Myocyte (in vitro differentiated cells): Measurements from ENCODE around the gene SENP5. TPM values are rescaled to one million over a fixed set of nuclear protein-coding genes. Genes with fewer than 3 reads are reported as not detected.
A peak's percentile ranks its signal among the peaks of the same experiment; 100 is the strongest.

Experiments used
- DNase-seq: peaks from one replicate; pipeline ENCODE4 v3.0.0-alpha.2; 2012; ENCODE audit warnings: low read depth
- total RNA-seq: library from RNA; depleted of rRNA; stranded (reverse); fragments of >200 nt; gene quantifications from 2 replicates; pipeline ENCODE4 v1.2.3, GENCODE V29; 2014

SENP5 gene
- total RNA-seq, 1 donor from 2014 or later: 48.2 TPM

GRCh38 chr3:196875258-196875657 is 7.5 kb downstream of the SENP5 start:
- no peak for DNase-seq

GRCh38 chr3:196883361-196883760 is 15.6 kb downstream of the SENP5 start:
- DNase-seq: no peak

- no peak for DNase-seq
These were observed 18.4 kb downstream of the SENP5 start for GRCh38 chr3:196886144-196886543.

- peak; percentile 24 for DNase-seq
These were observed 22.4 kb downstream of the SENP5 start for GRCh38 chr3:196889844-196890708.

GRCh38 chr3:196894557-196895295 is 27.0 kb downstream of the SENP5 start:
- no peak for DNase-seq

DNA sequence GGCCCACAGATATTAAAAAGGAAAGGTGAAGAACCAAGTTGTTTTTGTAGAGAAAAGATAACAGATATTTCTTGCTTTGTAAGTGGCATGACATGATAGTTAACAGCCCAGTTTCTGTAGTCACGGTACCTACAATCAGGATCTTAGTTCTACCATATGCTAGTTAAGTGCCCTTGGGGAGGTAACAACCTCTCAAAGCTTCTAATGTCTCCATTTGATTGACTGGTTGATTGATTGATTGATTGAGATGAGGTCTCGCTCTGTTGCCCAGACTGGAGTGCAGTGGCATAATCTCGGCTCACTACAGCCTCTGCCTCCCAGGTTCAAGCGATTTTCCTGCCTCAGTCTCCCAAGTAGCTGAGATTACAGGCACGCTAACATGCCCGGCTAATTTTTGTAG is 28.5 kb downstream of the SENP5 start:
- DNase-seq: no peak

DNA sequence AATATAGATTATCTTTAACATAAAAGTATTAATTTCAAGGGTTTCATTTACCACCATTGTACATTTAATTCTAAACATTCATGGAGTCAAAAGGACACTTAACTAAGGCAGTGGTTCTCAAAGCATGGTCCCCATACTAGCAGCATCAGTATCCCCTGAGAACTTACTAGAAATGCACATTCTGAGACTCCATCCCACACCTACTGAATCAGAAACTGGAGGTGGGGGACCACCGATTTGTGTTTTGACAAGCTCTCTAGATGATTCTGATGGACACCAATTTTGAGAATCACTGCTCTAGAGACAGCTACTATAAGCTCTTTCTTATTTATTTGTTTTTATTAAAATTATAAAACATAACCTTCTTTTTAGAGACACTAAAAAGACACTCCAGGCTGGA is 34.0 kb downstream of the SENP5 start:
- DNase-seq: no peak

DNA sequence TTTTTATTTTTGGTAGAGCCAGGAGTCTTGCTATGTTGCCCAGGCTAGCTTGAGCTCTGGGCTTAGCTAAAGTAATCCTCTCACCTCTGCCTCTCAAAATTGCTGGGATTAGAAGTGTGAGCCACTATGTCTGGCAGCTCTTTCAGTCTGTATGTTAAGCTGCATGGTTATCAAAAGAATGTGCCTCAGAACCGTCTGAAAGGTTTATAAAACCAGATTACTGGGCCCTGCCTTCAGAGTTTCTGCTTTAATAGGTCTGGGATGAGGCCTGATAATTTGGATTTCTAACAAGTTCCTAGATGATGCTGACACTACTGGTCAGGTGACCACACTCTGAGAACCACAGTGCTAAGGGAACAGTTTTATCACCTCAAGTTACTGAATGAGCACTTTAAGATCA is 34.6 kb downstream of the SENP5 start:
- DNase-seq: no peak

DNA sequence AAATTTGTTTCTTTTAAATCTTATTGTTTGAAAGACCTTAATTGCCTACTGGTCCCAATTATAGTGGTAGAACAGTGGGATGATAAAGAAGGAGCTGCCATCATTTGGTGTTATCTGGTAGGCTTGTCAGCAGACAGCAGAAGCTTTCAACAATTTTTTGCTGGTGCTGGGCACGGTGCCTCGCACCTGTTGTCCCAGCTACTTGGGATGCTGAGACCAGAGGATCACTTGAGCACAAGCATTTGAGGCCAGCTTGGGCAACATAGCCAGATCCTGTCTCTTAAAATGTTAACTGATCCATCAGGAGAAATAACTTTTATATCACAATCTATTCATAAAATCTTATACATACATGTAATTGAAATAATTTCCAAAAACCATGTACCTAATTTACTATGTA is 36.0 kb downstream of the SENP5 start:
- DNase-seq: peak; percentile 69

DNA sequence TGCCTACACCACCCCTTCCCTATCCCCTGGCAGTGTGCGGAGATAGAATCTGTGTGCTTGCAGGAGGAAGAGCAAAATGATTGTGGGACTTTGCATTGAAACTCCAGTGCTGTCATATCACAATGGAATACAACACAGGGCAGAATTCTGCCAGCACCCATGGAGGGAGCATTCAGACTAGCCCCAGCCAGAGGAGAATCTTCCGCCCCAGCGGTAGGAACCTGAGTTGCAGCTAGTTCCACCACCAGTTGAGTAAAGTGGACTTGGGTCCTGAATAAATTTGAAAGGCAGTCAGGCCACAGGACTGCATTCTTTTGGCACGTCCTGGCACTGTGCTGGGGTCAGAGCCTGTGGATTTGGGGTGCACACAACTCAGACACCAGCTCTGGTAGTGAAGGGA is 47.1 kb downstream of the SENP5 start:
- DNase-seq: no peak

DNA sequence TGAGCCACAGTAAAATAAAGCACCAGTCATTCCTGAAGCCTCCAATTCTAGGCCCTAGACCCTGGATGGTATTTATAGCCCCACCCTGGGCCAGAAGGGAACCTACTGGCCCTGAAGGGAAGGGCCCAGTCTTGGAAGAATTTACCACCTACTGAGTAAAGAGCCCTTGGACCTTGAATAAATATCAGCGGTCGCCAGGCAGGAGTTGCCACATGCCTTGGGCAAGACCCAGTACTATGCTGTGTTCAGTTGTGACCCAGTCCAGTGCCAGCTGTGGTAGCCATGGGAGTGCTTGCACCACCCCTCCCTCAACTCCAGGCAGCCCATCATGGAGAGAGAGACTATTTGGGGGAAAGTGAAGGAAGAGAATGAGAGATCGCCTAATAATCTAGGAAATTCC is 47.7 kb downstream of the SENP5 start:
- no peak for DNase-seq

- no peak for DNase-seq
These were observed 48.5 kb downstream of the SENP5 start for GRCh38 chr3:196916221-196916620.

GRCh38 chr3:196916995-196917394 is 49.3 kb downstream of the SENP5 start:
- no peak for DNase-seq

DNA sequence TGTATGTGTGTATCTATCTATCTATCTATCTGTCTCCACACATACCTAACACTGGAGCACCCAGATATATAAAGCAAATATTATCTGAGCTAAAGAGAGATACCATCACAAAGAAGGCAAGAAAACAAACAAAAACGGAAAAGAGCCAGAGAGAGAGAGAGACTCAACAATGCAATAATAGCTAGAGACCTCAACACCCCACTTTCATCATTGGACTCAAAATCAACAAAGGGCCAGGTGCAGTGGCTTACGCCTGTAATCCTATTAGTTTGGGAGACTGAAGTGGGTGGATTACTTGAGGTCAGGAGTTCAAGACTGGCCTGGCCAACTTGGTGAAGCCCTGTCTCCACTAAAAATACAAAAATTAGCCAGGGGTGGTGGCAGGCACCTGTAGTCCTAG is 51.2 kb downstream of the SENP5 start:
- no peak for DNase-seq

DNA sequence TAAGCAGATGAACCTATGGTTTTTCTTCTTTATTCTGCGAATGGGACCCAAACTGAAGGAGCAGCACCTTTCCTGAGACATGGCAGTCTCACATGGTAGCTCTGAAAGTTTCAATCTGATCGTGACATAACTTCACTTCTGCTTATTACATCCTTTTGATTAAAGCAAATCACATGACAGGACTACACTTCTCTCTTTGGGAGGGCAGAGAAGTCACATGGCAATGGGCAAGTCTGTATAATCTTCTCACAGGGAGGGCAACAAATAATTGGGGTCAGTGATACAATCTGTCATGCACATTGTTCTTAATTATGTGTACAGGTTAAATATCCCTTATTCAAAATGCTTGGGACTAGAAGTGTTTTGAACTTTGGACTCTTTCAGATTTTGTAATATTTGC is 53.0 kb downstream of the SENP5 start:
- DNase-seq: no peak

DNA sequence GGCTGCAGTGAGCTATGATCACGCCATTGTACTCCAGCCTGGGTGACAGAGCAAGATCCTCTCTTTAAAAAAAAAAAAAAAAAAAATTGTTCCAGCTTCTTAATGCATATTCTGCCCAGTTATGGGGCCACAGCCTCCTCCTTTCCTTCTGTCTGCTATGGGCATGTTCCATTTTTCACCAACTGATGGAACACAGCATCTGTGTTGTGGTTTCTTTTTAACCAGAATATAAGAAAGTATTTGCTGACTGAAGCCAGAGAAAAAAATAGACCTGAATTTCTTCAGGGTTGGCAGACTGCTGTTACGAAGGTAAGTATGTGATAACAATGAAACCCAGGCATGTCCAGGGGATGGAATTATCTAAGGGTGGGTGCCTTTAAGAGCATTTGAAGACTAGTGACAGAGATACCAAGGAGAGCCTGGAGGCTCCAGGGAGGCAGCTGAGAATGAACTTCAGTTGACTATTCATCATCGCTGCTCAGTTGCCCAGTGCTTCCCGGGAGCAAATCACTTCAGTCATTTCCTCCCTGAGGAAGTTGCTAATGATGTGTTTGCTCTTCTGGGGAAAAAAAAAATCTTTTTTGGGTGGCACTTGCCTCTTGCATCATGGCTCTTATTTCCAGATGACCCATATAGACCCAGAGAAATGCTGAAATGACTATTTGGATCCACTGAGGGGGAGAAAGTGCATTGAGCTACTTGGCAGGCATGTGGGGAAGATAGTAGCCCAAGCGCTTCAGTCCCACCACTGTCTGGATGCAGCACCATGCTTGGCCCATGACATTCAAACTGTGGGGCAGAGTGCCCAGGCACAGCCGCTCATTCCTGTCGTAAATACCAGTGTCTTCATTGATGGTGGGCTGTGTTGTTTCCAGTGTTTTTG is 60.1 kb downstream of the SENP5 start:
- DNase-seq: peak; percentile 55

- DNase-seq: no peak
These were observed 63.4 kb downstream of the SENP5 start for GRCh38 chr3:196931157-196931556.

GRCh38 chr3:196931828-196932587 is 64.3 kb downstream of the SENP5 start:
- DNase-seq: peak; percentile 8

DNA sequence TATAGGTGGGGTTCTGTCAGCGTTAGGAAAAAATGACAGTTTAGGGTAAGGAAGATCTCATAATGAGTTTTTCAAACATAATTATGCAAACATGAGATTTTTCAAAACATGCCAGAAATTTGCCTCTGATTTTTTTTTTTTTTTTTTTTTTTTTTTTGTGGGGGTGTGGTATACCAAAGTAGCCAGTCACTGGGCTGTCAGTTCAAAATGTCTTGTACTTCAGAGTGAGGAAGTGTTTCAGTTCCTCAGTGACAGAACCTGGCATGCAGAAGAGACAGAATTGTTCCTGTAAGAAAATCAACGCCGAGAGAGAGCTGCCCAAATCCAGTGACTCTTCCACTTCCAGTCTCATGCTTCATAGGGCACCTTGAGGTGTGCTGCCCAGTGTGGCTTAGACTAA is 64.9 kb downstream of the SENP5 start:
- no peak for DNase-seq

DNA sequence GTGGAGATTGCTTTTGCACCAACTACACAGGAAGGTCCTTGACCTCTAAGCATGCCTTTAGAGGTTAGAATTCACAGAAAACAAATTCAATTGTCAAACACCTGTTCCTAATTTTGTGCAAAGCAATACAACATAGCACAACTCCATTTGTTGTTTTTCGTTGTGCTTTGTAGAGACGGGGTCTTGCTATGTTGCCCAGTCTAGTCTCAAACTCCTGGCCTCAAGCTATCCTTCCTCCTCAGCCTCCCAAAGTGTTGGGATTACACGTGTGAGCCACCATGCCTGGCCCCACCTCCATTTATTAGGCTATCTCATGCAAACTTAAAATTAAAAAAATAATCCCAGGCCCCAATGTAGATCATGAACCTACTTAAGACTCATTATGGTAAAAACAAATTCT is 68.6 kb downstream of the SENP5 start:
- no peak for DNase-seq

- DNase-seq: no peak
These were observed 70.4 kb downstream of the SENP5 start for GRCh38 chr3:196938124-196938523.
